WTC11 (cell line): ENCODE measurements around the gene UTP11.

ENCODE experiments used
- ATF6 ChIP-seq: sonication (generic); formaldehyde crosslinking; IDR thresholded peaks from 2 replicates; pipeline ENCODE4 v1.8.1; 2023; ENCODE audit warnings: mild to moderate bottlenecking, missing genetic modification reagents
- CREM ChIP-seq: sonication (generic); formaldehyde crosslinking; IDR thresholded peaks from 2 replicates; pipeline ENCODE4 v1.8.1; 2022; ENCODE audit warnings: mild to moderate bottlenecking, missing genetic modification reagents, moderate library complexity
- CTCF ChIP-seq: fragments of 200-600 bp; IDR thresholded peaks from 2 replicates; pipeline ENCODE4 v1.8.0; 2022; ENCODE audit warnings: antibody characterized with exemption
- NR2C2 ChIP-seq: sonication (generic); formaldehyde crosslinking; IDR thresholded peaks from 2 replicates; pipeline ENCODE4 v1.8.0; 2022; ENCODE audit warnings: mild to moderate bottlenecking, missing genetic modification reagents
- SMAD3 ChIP-seq: sonication (generic); formaldehyde crosslinking; IDR thresholded peaks from 2 replicates; pipeline ENCODE4 v1.8.0; 2022; ENCODE audit warnings: missing genetic modification reagents, mild to moderate bottlenecking, borderline replicate concordance
- SMAD4 ChIP-seq: sonication (generic); formaldehyde crosslinking; IDR thresholded peaks from 2 replicates; pipeline ENCODE4 v1.8.0; 2022; ENCODE audit warnings: mild to moderate bottlenecking, missing genetic modification reagents
- TP53 ChIP-seq: sonication (generic); formaldehyde crosslinking; IDR thresholded peaks from 2 replicates; pipeline ENCODE4 v1.8.1; 2023; ENCODE audit warnings: mild to moderate bottlenecking, missing genetic modification reagents

DNA sequence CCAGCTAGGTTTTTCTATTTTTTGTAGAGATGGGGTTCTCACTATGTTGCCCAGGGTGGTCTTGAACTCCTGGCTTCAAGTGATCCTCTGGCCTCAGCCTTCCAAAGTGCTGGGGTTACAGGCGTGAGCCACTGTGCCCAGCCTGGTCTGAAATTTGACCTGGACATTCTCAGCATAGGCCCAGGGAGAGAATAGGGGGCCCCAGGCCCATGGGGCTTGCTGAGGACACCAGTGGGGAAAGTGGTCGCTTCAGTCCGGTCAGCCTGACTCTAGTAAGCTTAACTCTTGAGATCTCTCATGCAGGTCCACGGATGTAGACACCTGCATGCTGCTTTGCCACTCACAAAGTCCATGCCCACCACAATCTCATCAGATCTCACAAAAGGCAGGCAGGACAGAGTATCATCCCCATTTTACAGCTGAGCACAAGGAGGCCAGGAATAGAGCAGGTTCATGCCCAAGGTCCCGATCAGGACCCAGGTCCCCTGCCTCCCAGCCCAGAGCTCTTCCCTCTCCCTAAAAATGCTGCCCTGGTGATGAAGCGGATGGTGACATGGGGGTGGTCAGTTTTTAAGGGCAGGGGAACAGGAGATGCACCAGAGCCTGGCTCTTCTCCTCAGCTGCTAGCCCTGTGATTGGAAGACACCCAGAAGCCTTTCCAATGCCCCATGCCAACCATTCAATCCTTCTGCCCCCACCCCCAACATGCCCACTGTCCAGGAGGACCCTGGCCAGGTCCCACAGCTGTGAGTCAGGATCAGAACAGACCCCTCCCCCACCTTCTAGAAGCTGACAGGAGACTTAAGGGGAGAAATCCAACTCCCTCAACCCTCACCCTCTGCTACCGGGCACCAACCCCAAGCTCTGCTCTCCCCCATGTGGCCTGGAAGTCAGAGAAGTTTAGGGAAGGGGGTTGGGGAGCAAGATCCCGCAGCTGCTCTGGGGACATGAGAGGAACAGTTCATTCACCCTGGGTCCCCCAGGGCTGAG is 9.0 kb upstream of the UTP11 start:
- no peak for TF ChIP-seq CREM
- TF ChIP-seq CTCF: no peak
- TF ChIP-seq NR2C2: no peak
- TF ChIP-seq SMAD3 (CRISPR knock-in tag): no peak
- no peak for TF ChIP-seq SMAD4 (CRISPR knock-in tag)
- TF ChIP-seq ATF6 (CRISPR knock-in tag): no peak
- no peak for TF ChIP-seq TP53 (CRISPR knock-in tag)
